H1 (cell line): ENCODE results near the gene PEAK1. TPM values are rescaled to one million over a fixed set of nuclear protein-coding genes. Genes with fewer than 3 reads are reported as not detected.

Source experiments
- NANOG ChIP-seq: IDR thresholded peaks from 2 replicates; pipeline ENCODE4 v1.6.1; 2011; ENCODE audit warnings: low read length, low read depth, mild to moderate bottlenecking, inconsistent platforms; ENCODE audit not compliant: insufficient read depth, poor library complexity, severe bottlenecking
- polyA plus RNA-seq, 7 experiments: library from polyadenylated mRNA; depleted of rRNA in 3 of 7; stranded (reverse) in 5 of 7; unstranded in 2 of 7; fragments of >200 nt in 5 of 7; fragments of 200-250 nt in 2 of 7; gene quantifications; 1 replicate in 5 of 7; 2 replicates in 1 of 7; 4 replicates in 1 of 7; pipeline versions ENCODE4 v1.2.1 to v1.2.3, GENCODE V29; 2011 to 2013; ENCODE audit warnings: missing spikeins in 2 of 7, mixed read lengths in 2 of 7
- total RNA-seq: library from RNA; stranded (reverse); fragmentation: NEBNext Ultra II Directional; extraction: Animal tissue kit (Norgen Biotek cat#: 25700); gene quantifications from 2 replicates; pipeline ENCODE4 v1.2.1, GENCODE V29; 2021

PEAK1 gene
- total and polyA plus RNA-seq, 2 of the 8 experiments (the other 6 are each of a cell fraction or from before 2014, with no cell fraction given), result 8.8 to 44.8 TPM

DNA sequence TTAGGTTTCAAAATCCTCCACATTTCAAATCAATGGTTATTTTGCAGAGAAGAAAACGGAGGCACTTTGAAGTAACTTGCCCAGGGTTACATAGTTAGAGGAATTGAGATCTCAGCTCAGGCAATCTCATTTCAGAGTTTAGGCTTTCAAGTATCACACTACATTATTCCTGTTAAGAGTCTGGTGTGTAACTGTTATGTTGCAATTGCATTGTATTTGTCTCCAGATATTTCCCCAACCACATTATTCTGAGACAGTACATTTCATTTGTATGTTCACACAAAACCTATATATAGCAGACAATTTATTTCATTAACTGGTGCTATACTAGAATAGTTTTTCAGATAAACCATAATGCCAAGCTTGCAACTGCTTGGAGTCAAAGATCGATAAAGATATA is 194.8 kb downstream of the PEAK1 start (continued):
- no peak for TF ChIP-seq NANOG
